ENCODE measurements around the gene ARHGEF19. TPM values are rescaled to one million over a fixed set of nuclear protein-coding genes. Genes with fewer than 3 reads are reported as not detected.
"Not testable (repeated sequence)": the region's sequence is repeated elsewhere in the genome, so short reads cannot be mapped to it uniquely, and the experiment has no call there.

ARHGEF19 gene
- total and polyA plus RNA-seq, 9 donors, result 1.3 to 9.2 (median 2.8) TPM

- Histone ChIP-seq H3K4me1 (ENCODE audit: control insufficient read depth, insufficient read depth, low read length) (peaks cover 14% of the 10 kb centered on the region), H3K27ac (ENCODE audit: low read length) (no peak overlapping the region)
These were observed 46.9 kb downstream of the ARHGEF19 start for GRCh38 chr1:16165548-16165947.

GRCh38 chr1:16165073-16165364 is 47.4 kb downstream of the ARHGEF19 start:
- WGBS (ENCODE audit: insufficient coverage), result 0% methylated on average over 1 of the region's 5 CpGs
- no peak for DNase-seq
- peaks cover 28% of the 10 kb centered on the region for H3K27me3 ChIP-seq (ENCODE audit: control insufficient read depth, insufficient read depth, low read length)
- no peaks in the 10 kb centered on the region for H3K36me3 ChIP-seq (ENCODE audit: control insufficient read depth, insufficient read depth, low read length)
- H3K4me3 ChIP-seq (ENCODE audit: low read length), result no peak overlapping the region
- H3K27ac ChIP-seq (ENCODE audit: low read length), result no peak overlapping the region
- peaks cover 14% of the 10 kb centered on the region for H3K4me1 ChIP-seq (ENCODE audit: control insufficient read depth, insufficient read depth, low read length)
- no peaks in the 10 kb centered on the region for H3K9me3 ChIP-seq (replicated peaks; ENCODE audit: control insufficient read depth, low read depth, low read length)

More at GRCh38 chr1:16165548-16165947, 46.9 kb downstream of the ARHGEF19 start:
- DNase-seq, result no peak
- Histone ChIP-seq H3K4me3 (ENCODE audit: low read length) (no peak overlapping the region), H3K27me3 (ENCODE audit: control insufficient read depth, insufficient read depth, low read length) (peaks cover 30% of the 10 kb centered on the region), H3K36me3 (ENCODE audit: control insufficient read depth, insufficient read depth, low read length) (no peaks in the 10 kb centered on the region), H3K9me3 (replicated peaks; ENCODE audit: control insufficient read depth, low read depth, low read length) (no peaks in the 10 kb centered on the region)
- 69% methylated on average over 5 of the region's 7 CpGs for WGBS (ENCODE audit: insufficient coverage)

- H3K4me3 ChIP-seq (ENCODE audit: low read length), result no peak overlapping the region
- DNase-seq, result no peak
- peaks cover 14% of the 10 kb centered on the region for H3K4me1 ChIP-seq (ENCODE audit: control insufficient read depth, insufficient read depth, low read length)
- H3K36me3 ChIP-seq (ENCODE audit: control insufficient read depth, insufficient read depth, low read length), result no peaks in the 10 kb centered on the region
- H3K27ac ChIP-seq (ENCODE audit: low read length), result no peak overlapping the region
- WGBS (ENCODE audit: insufficient coverage), result 69% methylated on average over 10 of the region's 17 CpGs
- peaks cover 28% of the 10 kb centered on the region for H3K27me3 ChIP-seq (ENCODE audit: control insufficient read depth, insufficient read depth, low read length)
- no peaks in the 10 kb centered on the region for H3K9me3 ChIP-seq (replicated peaks; ENCODE audit: control insufficient read depth, low read depth, low read length)
These were observed 48.0 kb downstream of the ARHGEF19 start for GRCh38 chr1:16164213-16165072.

GRCh38 chr1:16163608-16164212 is 48.7 kb downstream of the ARHGEF19 start:
- WGBS (ENCODE audit: insufficient coverage), result 90% methylated on average over 6 of the region's 12 CpGs

GRCh38 chr1:16162163-16162822 is 50.2 kb downstream of the ARHGEF19 start:
- peaks cover 15% of the 10 kb centered on the region for H3K27me3 ChIP-seq (ENCODE audit: control insufficient read depth, insufficient read depth, low read length)
- no peaks in the 10 kb centered on the region for H3K9me3 ChIP-seq (replicated peaks; ENCODE audit: control insufficient read depth, low read depth, low read length)
- peaks cover 7% of the 10 kb centered on the region for H3K4me1 ChIP-seq (ENCODE audit: control insufficient read depth, insufficient read depth, low read length)
- no peaks in the 10 kb centered on the region for H3K36me3 ChIP-seq (ENCODE audit: control insufficient read depth, insufficient read depth, low read length)
- H3K4me3 ChIP-seq (ENCODE audit: low read length), result no peak overlapping the region
- 24% methylated on average over 12 of the region's 32 CpGs for WGBS (ENCODE audit: insufficient coverage)
- H3K27ac ChIP-seq (ENCODE audit: low read length), result no peak overlapping the region
- DNase-seq, result no peak

More at GRCh38 chr1:16163608-16164212, 48.7 kb downstream of the ARHGEF19 start:
- not testable (repeated sequence) for H3K36me3 ChIP-seq (ENCODE audit: control insufficient read depth, insufficient read depth, low read length); H3K4me3 ChIP-seq (ENCODE audit: low read length); DNase-seq; H3K27ac ChIP-seq (ENCODE audit: low read length); H3K9me3 ChIP-seq (replicated peaks; ENCODE audit: control insufficient read depth, low read depth, low read length)
- Histone ChIP-seq H3K4me1 (ENCODE audit: control insufficient read depth, insufficient read depth, low read length) (peaks cover 14% of the 10 kb centered on the region), H3K27me3 (ENCODE audit: control insufficient read depth, insufficient read depth, low read length) (peaks cover 23% of the 10 kb centered on the region)

GRCh38 chr1:16161717-16162116 is 50.7 kb downstream of the ARHGEF19 start:
- 90% methylated on average over 3 of the region's 5 CpGs for WGBS (ENCODE audit: insufficient coverage)

GRCh38 chr1:16158993-16159831 is 53.2 kb downstream of the ARHGEF19 start:
- Histone ChIP-seq H3K9me3 (replicated peaks; ENCODE audit: control insufficient read depth, low read depth, low read length) (no peaks in the 10 kb centered on the region), H3K27me3 (ENCODE audit: control insufficient read depth, insufficient read depth, low read length) (peaks cover 26% of the 10 kb centered on the region), H3K36me3 (ENCODE audit: control insufficient read depth, insufficient read depth, low read length) (no peaks in the 10 kb centered on the region), H3K27ac (ENCODE audit: low read length) (no peak overlapping the region), H3K4me3 (ENCODE audit: low read length) (no peak overlapping the region), H3K4me1 (ENCODE audit: control insufficient read depth, insufficient read depth, low read length) (peaks cover 29% of the 10 kb centered on the region)
- WGBS (ENCODE audit: insufficient coverage), result 100% methylated on average over 2 of the region's 16 CpGs
- no peak for DNase-seq

More at GRCh38 chr1:16161717-16162116, 50.7 kb downstream of the ARHGEF19 start:
- Histone ChIP-seq H3K27me3 (ENCODE audit: control insufficient read depth, insufficient read depth, low read length) (peaks cover 12% of the 10 kb centered on the region), H3K4me1 (ENCODE audit: control insufficient read depth, insufficient read depth, low read length) (peaks cover 8% of the 10 kb centered on the region), H3K36me3 (ENCODE audit: control insufficient read depth, insufficient read depth, low read length) (no peaks in the 10 kb centered on the region), H3K9me3 (replicated peaks; ENCODE audit: control insufficient read depth, low read depth, low read length) (no peaks in the 10 kb centered on the region), H3K27ac (ENCODE audit: low read length) (no peak overlapping the region), H3K4me3 (ENCODE audit: low read length) (no peak overlapping the region)
- DNase-seq, result no peak

- DNase-seq, result no peak
- Histone ChIP-seq H3K9me3 (replicated peaks; ENCODE audit: control insufficient read depth, low read depth, low read length) (no peaks in the 10 kb centered on the region), H3K4me3 (ENCODE audit: low read length) (no peak overlapping the region), H3K36me3 (ENCODE audit: control insufficient read depth, insufficient read depth, low read length) (no peaks in the 10 kb centered on the region), H3K27me3 (ENCODE audit: control insufficient read depth, insufficient read depth, low read length) (peaks cover 34% of the 10 kb centered on the region), H3K27ac (ENCODE audit: low read length) (no peak overlapping the region), H3K4me1 (ENCODE audit: control insufficient read depth, insufficient read depth, low read length) (peaks cover 40% of the 10 kb centered on the region)
- 64% methylated on average over 5 of the region's 5 CpGs for WGBS (ENCODE audit: insufficient coverage)
These were observed 54.4 kb downstream of the ARHGEF19 start for GRCh38 chr1:16158025-16158424.

- H3K27me3 ChIP-seq (ENCODE audit: control insufficient read depth, insufficient read depth, low read length), result peaks cover 24% of the 10 kb centered on the region
- no peaks in the 10 kb centered on the region for H3K36me3 ChIP-seq (ENCODE audit: control insufficient read depth, insufficient read depth, low read length)
- DNase-seq, result no peak
- H3K4me3 ChIP-seq (ENCODE audit: low read length), result no peak overlapping the region
- H3K27ac ChIP-seq (ENCODE audit: low read length), result no peak overlapping the region
- H3K4me1 ChIP-seq (ENCODE audit: control insufficient read depth, insufficient read depth, low read length), result peaks cover 47% of the 10 kb centered on the region
- WGBS (ENCODE audit: insufficient coverage), result 69% methylated on average over 11 of the region's 13 CpGs
- H3K9me3 ChIP-seq (replicated peaks; ENCODE audit: control insufficient read depth, low read depth, low read length), result no peaks in the 10 kb centered on the region
These were observed 55.5 kb downstream of the ARHGEF19 start for GRCh38 chr1:16156848-16157495.

Measured in muscle of leg (tissue), 11 donors.